ENCODE results near the gene PHF1. TPM values are rescaled to one million over a fixed set of nuclear protein-coding genes. Genes with fewer than 3 reads are reported as not detected.
"Not testable (repeated sequence)": the region's sequence is repeated elsewhere in the genome, so short reads cannot be mapped to it uniquely, and the experiment has no call there.

The PHF1 gene
- 23.5 TPM for polyA plus RNA-seq (2012; ENCODE audit: low read depth, missing spikeins)

- peak; percentile 75 for DNase-seq (ENCODE audit: insufficient read length, low spot score)
- TF ChIP-seq POLR2A (IDR thresholded peaks at IDR 0.05; ENCODE audit: low read depth, low read length) (no peak), POLR2AphosphoS5 (IDR thresholded peaks at IDR 0.05; ENCODE audit: low read depth, low read length) (no peak), TAF1 (IDR thresholded peaks at IDR 0.05; ENCODE audit: low read depth, low read length) (no peak), POU2F2 (IDR thresholded peaks at IDR 0.05; ENCODE audit: low read depth, low read length) (no peak), PAX5 (IDR thresholded peaks at IDR 0.05; ENCODE audit: insufficient read depth, low read length, severe bottlenecking) (peak; percentile 2)
- no peak for FAIRE-seq
Observed at GRCh38 chr6:33410711-33411631, at the start of gene PHF1. Gene PHF1, plus strand, starts transcription at chr6:33411014. Its CDS starts 1,250 bp downstream, at chr6:33412264.

- FAIRE-seq; DNase-seq (ENCODE audit: insufficient read length, low spot score): not testable (repeated sequence)
Observed at GRCh38 chr6:33363486-33363885, 47.3 kb upstream of the PHF1 start.

DNA sequence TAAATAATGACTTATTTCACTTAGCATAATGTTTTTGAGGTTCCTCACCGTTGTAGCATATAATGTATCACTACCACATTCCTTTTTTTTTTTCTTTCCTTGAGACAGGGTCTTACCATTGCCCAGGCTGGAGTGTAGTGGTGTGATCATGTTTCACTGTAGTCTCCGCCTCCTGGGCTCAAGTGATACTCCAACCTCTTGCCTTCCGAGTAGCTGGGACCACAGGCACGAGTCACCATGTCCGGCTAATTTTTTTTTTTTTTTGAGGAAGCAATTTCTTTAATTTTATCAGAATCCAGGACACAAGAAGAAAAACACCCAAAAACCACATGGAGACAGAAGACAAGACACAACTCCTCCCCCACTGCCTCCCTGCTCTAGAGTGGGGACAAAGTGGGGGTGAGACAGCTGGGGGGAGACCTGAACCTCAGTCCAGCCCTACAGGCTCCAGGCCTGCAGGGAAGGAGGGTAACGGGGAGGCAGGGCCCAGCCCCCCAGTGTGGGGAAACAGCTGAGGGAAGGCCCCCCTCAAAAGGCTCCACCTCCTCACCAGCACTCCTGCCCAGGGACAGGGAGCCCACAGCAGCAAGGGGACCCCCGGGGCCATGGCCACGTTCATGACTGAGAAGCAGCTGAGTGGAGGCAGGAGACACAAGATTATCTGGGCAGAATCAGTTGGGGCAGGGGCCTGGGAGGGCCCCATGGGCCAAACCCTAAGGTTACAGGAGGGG lies 46.2 kb upstream of the PHF1 start:
- not testable (repeated sequence) for DNase-seq (ENCODE audit: insufficient read length, low spot score); FAIRE-seq

DNA sequence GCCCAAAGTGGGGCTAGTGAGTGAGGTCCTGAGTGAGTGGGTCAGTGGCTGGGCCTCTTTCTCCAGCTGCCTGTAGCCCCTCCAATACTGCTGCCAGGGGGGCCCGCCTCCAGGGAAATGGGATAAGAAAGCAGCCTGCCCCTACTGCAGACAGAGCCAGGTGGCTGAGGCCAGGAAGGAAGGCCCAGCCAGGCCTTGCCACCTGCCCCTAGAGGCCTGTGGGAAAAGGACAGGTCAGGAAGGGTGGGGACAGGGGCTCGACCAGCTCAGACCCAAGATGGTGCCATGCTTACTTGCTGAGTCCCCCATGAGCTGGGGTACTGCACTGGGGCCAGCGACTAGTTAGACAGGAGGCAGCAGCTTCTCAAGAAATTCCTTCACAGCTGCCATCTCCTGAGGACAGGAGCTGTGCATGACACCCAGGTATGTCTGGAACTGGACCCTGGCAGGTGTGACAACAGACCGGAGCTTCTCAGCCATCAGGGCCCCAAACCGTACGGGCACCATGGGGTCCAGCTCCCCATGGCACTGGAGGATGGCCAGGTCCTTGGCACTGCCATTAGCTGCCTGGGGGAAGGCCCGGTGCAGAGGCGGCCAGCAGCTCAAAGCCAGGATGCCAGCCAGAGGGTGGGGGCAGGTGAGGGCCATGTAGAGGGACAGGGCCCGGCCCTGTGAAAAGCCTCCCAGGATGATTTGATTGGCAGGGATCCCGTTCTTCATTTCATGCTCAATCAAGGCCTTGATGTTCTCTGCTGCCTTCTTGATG lies 45.4 kb upstream of the PHF1 start:
- not testable (repeated sequence) for DNase-seq (ENCODE audit: insufficient read length, low spot score); FAIRE-seq

GRCh38 chr6:33367009-33367714 lies 43.7 kb upstream of the PHF1 start:
- FAIRE-seq = no peak
- TF ChIP-seq PAX5 (IDR thresholded peaks at IDR 0.05; ENCODE audit: insufficient read depth, low read length, severe bottlenecking) (no peak), POU2F2 (IDR thresholded peaks at IDR 0.05; ENCODE audit: low read depth, low read length) (no peak), SPI1 (IDR thresholded peaks at IDR 0.05; ENCODE audit: low read depth, low read length) (no peak), TAF1 (IDR thresholded peaks at IDR 0.05; ENCODE audit: low read depth, low read length) (no peak), POLR2AphosphoS5 (IDR thresholded peaks at IDR 0.05; ENCODE audit: low read depth, low read length) (no peak), POLR2A (IDR thresholded peaks at IDR 0.05; ENCODE audit: low read depth, low read length) (no peak)
- DNase-seq (ENCODE audit: insufficient read length, low spot score) = no peak

DNA sequence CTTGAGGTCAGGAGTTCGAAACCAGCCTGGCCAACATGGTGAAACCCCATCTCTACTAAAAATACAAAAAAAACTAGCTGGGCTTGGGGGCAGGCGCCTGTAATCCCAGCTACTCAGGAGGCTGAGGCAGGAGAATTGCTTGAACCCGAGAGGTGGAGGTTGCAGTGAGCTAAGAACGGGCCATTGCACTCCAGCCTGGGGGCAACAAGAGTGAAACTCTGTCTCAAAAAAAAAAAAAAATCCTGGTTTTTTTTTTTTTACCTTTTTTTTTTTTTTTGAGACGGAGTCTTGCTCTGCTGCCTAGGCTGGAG lies 43.1 kb upstream of the PHF1 start:
- not testable (repeated sequence) for FAIRE-seq

DNA sequence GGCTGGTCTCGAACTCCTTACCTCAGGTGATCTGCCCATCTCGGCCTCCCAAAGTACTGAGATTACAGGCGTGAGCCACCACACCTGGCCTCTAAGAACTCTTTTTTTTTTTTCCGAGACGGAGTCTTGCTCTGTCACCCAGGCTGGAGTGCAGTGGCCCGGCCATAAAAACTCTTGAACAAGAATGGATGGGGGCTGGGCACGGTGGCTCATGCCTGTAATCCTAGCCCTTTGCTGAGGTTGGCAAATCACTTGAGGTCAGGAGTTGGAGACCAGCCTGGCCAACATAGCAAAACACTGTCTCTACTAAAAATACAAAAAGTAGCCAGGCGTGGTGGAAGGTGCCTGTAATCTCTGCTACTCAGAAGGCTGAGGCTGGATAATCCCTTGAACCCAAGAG lies 38.9 kb upstream of the PHF1 start:
- not testable (repeated sequence) for FAIRE-seq; DNase-seq (ENCODE audit: insufficient read length, low spot score)

More for the DNA sequence above, 43.1 kb upstream of the PHF1 start:
- not testable (repeated sequence) for DNase-seq (ENCODE audit: insufficient read length, low spot score)

- no peak for TF ChIP-seq PAX5 (IDR thresholded peaks at IDR 0.05; ENCODE audit: insufficient read depth, low read length, severe bottlenecking)
- no peak for TF ChIP-seq TAF1 (IDR thresholded peaks at IDR 0.05; ENCODE audit: low read depth, low read length)
- DNase-seq (ENCODE audit: insufficient read length, low spot score) (no peak), FAIRE-seq (no peak)
Observed at GRCh38 chr6:33372526-33373123, 38.2 kb upstream of the PHF1 start.

- no peak for DNase-seq (ENCODE audit: insufficient read length, low spot score)
- TF ChIP-seq POLR2AphosphoS5 (IDR thresholded peaks at IDR 0.05; ENCODE audit: low read depth, low read length) (no peak), TAF1 (IDR thresholded peaks at IDR 0.05; ENCODE audit: low read depth, low read length) (no peak), POU2F2 (IDR thresholded peaks at IDR 0.05; ENCODE audit: low read depth, low read length) (no peak), SPI1 (IDR thresholded peaks at IDR 0.05; ENCODE audit: low read depth, low read length) (no peak), POLR2A (IDR thresholded peaks at IDR 0.05; ENCODE audit: low read depth, low read length) (no peak), PAX5 (IDR thresholded peaks at IDR 0.05; ENCODE audit: insufficient read depth, low read length, severe bottlenecking) (no peak)
- FAIRE-seq = no peak
Observed at GRCh38 chr6:33373960-33374910, 36.6 kb upstream of the PHF1 start.
